GM12864 (cell line): ENCODE data around the gene PIP4K2C.

ENCODE experiments used
- DNase-seq: peaks from one replicate; pipeline ENCODE4 v3.0.0-alpha.2; 2011; ENCODE audit warnings: low read depth
- H3K4me3 ChIP-seq: 2 replicates; pipeline ENCODE4 v1.5.1; 2011; ENCODE audit warnings: mild to moderate bottlenecking, low read depth, low read length, control low read depth
- TF ChIP-seq, protein P1 (sequence below): IDR thresholded peaks from 2 replicates; pipeline ENCODE4 v1.5.1; 2011; ENCODE audit warnings: low read depth, mild to moderate bottlenecking, moderate library complexity, low read length, control low read depth, inconsistent platforms; ENCODE audit errors: missing control alignments

PIP4K2C gene

DNA sequence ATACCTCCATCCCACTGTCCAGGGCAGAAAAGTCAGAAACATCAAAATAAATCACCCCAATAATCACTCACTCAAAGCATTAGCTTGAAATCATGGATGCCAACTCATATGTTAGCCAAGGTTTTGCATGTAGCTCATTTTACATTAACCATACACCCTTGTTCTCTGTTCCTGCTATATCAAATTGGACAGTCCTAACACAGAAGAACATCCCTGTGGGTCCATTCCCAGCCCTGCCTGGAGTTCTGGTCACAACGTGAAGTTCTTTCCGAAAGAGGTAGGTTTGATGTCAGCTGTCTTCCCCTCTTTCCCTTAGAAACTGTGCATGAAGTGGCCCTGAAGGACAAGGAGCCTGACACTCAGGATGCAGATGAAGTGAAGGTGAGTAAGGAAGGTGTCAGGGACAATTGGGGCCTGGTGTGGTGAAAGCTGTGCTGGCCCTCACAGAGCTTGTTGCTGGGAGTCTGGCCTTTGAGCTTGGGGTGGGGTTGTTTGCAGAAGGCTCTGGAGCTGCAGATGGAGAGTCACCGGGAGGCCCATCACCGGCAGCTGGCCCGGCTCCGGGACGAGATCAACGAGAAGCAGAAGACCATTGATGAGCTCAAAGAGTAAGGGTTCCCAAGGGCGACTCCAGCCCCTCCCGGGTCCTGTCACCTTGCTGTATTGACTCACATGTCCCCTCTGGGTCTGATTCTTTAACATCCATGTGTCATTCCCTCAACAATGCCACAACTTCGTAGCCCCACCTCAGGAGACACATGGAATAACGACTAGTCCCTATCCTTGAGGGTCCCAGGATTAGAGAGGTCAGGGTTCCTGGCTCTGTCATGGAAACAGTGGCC is 15.0 kb upstream of the PIP4K2C start:
- TF ChIP-seq, protein P1, sequence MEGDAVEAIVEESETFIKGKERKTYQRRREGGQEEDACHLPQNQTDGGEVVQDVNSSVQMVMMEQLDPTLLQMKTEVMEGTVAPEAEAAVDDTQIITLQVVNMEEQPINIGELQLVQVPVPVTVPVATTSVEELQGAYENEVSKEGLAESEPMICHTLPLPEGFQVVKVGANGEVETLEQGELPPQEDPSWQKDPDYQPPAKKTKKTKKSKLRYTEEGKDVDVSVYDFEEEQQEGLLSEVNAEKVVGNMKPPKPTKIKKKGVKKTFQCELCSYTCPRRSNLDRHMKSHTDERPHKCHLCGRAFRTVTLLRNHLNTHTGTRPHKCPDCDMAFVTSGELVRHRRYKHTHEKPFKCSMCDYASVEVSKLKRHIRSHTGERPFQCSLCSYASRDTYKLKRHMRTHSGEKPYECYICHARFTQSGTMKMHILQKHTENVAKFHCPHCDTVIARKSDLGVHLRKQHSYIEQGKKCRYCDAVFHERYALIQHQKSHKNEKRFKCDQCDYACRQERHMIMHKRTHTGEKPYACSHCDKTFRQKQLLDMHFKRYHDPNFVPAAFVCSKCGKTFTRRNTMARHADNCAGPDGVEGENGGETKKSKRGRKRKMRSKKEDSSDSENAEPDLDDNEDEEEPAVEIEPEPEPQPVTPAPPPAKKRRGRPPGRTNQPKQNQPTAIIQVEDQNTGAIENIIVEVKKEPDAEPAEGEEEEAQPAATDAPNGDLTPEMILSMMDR, result no peak
- no peak overlapping the region for H3K4me3 ChIP-seq
- DNase-seq, result no peak

- TF ChIP-seq, protein P1, result no peak
- no peak overlapping the region for H3K4me3 ChIP-seq
- no peak for DNase-seq
These were observed 14.3 kb upstream of the PIP4K2C start for GRCh38 chr12:57576613-57577160.

DNA sequence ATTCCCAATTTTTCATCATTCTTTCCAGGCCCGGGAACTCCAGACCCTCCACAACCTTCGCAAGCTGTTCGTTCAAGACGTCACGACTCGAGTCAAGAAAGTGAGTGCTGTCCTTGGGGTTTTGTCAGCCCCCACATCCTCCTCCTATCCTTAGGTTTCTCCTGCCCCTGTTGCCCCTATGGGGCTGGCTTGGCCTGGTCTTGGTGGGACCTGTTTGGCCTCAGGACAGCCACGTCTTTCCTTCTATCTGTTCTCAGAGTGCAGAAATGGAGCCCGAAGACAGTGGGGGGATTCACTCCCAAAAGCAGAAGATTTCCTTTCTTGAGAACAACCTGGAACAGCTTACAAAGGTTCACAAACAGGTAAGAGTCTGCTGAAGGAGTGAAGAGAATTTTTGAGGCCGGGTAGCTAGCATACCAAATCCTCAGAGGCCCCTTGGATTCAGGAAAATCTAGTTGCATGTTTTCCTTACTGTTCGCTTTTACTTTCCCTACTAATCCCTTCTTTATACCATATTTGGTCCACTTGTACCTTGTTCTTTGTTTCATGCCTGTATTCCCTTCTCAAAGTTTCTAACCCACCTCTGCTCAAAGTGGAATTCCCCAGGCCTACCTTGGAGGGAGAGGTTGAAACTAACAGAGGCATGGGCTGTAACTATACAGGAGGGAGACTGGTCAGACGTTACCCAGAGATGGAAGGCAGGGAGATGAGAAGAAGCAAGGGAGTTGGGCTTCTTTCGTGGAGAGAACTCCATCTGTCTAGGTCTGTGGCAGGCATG is 12.8 kb upstream of the PIP4K2C start:
- TF ChIP-seq, protein P1, result no peak
- H3K4me3 ChIP-seq, result no peak overlapping the region
- no peak for DNase-seq

DNA sequence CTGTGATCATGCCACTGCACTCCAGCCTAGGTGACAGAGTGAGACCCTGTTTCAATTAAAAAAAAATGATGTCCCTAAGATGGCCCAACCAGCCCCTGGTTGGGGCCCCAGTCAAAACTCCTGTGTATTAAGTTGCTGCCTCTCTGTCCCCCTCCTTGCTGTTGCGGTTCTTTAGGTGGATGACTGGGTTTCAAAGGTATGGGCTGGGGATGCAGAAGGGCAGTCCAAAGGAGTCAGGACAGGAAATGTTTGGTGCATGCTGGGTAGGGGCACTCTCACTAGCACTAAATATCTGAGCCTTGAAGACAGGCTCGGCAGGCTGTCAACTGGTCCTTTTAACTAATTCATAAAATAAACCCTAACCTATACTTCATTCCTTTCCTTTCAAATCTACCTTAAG is 12.0 kb upstream of the PIP4K2C start:
- no peak overlapping the region for H3K4me3 ChIP-seq
- no peak for DNase-seq
- TF ChIP-seq, protein P1, result no peak

DNA sequence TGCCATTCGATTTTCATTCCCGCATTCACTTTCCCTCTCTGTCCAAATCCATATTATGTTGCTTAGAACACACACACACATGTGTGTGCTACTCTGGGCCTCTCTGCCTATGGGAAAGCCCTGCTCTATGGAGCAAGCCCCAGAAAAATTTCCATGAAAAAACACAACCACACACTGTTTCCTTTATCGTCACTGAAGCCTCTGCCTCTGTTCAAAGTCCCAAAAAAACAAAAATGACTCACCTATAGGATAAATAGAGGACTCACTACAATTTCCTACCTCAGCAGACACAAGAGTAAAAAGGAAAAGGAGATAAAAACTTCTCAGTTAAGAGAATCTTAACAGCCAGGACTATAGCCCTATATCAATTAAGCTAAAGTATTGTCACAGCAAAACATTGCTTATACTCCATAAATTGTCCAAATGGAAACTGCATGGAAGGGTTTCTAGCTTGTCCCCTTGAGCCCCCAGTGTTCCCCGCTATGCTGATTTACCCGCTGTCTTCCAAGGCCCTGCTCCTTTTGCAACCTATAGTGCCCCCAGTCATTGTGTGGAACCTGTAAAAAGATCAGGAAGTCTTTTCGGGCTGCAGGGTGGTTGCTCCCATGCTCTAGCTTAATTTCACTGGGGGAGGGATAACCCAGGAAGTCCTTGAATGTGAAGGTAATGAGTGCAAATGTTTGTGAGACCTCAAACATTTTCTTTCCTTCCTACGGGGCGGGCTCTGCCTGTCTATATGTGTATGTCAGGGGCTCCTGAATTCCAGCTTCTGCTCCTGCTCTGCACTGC is 11.1 kb upstream of the PIP4K2C start:
- no peak for DNase-seq
- no peak overlapping the region for H3K4me3 ChIP-seq
- TF ChIP-seq, protein P1, result no peak

- DNase-seq, result no peak
- TF ChIP-seq, protein P1, result no peak
These were observed 10.6 kb upstream of the PIP4K2C start for GRCh38 chr12:57580466-57580795.

More at GRCh38 chr12:57580466-57580795, 10.6 kb upstream of the PIP4K2C start:
- no peak overlapping the region for H3K4me3 ChIP-seq
